HPDE6-E6E7 (cell line): Measurements from ENCODE around the gene TP53BP2.
"Not testable (repeated sequence)": the region's sequence is repeated elsewhere in the genome, so short reads cannot be mapped to it uniquely, and the experiment has no call there.

Source experiments
- DNase-seq: peaks from one replicate; pipeline ENCODE4 v3.0.0; 2011; ENCODE audit warnings: missing footprints; ENCODE audit errors: extremely low spot score

TP53BP2 gene

DNA sequence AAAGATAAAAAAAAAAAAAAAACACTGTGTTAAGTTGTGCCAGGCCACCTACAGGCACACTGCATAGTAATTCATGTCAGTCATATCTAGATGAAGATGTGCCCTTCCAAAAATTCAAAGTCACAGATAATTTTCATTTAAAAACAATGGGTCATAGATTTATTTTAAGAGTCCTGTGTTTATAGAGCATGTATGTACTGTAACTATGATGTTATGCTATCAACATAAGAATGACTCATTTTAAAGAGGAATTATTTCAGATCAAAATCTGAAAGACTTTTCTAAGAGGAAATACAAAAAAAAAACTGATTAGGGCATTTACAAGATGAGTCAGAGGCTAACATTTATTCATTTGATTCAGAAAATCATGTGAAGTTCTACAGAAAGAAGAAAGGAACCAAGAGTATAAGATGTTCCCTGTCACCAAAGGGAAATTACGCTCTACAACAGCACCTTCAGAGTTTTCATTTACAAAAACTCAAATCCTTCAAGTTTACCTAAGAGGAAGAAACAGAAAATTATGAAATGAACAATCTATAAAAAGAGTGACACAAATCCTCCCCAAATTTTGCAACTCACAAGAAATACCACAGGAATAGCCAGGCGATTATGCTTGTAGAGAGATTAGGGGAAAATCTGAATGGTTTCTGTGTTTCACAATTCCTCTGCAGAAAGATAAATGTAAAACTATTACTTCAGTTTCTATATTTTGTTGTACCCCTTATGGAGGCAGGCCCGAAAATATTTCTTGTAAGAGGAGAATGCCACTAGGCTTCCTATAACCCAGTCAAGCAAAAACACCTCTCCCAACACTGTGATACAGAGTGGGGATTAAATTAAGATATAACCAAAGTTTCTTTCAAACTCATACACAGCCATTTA is 13.8 kb downstream of the TP53BP2 start:
- no peak for DNase-seq

DNA sequence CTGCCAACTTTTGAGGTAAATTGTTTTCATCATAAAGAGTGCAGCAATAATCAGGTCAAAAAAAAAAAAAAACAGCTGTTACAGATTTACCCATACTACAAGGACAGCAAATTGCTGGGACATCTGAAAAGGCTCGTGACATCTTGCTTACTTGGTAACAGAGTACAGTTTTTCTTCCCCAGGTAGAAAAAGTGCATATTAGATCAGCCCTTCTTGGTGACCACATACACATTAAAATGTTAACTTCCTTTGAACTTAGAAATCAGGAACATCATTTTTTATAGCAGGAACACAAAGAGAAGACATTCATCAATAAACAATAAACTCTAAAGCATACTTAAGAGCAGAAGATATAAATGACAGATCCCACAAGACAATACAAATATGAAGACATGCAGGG is 16.1 kb downstream of the TP53BP2 start:
- no peak for DNase-seq

DNA sequence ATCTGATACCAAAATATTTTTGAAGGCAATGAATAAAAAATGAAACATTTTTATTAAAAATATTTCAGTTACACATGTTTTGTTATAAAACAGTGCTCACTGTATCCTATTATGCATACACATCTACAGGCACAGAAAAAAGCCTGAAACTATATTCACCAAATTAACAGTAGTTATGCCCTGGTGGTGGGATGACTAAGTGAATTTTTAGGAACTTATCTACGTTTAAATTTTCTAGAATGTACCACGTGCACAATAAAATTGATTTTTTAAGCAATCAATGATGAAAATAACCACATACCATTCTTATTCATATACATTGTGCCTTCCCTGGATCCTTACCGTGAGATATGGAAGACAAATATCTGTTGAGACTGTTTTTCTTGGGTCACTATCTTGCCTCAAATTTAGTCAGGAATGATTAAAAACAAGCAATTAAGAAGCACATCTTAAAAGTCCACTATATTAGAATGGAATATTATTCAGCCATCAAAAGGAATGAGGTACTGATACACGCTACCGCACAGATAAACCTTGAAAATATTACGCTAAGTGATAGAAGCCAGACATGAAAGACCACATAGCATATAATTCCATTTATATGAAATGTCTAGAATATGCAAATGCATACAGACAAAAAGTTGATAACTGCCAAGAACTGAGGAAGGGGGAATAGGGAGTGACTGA is 17.4 kb downstream of the TP53BP2 start:
- DNase-seq, result no peak

DNA sequence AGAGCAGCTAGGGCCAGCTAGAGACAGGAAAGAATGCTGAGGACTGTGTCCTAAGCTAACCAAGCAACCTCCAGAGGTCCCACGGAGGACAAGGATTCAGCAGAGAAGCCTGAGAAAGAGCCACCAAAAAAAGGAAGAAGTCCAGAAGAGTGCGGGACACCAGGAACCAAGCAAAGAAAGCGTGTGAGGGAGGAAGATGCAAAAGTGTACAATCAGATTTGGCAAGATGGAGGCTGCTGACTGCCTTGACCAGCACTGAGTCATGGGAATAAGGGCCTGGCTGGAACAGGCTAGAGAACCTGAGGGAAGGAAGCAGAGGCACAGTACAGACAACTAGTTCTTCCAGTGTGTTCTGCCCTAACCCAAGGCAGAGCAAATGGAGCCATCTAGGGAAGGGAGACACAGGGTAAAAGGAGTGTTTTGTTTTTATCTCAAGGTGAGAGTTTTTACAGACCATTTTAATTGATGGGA is 18.5 kb downstream of the TP53BP2 start:
- no peak for DNase-seq

DNA sequence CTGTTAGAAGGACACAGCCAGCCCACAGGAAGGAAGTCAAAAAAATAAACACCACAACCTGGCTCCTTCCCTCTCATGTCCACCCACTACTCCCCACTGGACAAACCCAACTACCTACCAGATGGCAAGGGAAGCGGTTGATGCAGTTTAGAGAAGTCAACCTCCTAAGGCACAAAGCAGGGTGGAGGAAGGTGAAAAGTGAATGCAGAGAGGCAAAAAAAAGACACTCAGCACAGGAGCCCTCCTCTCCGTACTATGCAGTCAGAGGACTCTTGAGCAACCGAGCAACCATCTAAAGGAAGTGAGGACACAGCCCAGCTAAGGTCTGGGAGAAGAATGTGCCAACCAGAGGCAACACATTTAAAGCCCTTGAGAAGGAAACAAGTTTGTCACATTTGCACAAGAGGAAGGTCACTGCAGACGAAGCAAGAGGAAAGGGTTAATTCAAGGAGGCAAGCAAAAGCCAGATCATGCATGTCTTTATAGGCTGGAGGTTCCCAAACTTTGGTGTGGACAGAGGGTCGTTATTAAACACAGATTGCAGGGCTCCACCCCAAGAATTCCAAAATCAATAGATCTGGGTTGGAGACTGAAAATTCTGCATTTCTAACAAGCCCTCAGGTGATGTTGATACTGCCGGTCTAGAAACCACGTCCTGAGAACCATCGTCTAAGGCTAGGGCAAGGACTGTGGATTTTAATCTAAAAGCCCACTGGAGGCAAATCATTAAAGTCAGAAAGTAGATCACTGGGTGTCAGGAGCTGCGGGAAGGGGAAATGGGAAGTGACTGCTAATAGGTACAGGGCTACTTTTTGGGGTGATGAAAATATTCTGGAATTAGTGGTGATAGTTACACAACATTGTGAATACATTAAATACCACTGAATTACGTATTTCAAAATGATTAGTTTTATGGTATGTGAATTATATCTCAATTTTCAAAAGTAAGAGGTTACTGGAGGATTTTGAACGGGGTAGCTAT is 19.7 kb downstream of the TP53BP2 start:
- DNase-seq, result no peak

GRCh38 chr1:223824712-223825111 is 21.0 kb downstream of the TP53BP2 start:
- no peak for DNase-seq

DNA sequence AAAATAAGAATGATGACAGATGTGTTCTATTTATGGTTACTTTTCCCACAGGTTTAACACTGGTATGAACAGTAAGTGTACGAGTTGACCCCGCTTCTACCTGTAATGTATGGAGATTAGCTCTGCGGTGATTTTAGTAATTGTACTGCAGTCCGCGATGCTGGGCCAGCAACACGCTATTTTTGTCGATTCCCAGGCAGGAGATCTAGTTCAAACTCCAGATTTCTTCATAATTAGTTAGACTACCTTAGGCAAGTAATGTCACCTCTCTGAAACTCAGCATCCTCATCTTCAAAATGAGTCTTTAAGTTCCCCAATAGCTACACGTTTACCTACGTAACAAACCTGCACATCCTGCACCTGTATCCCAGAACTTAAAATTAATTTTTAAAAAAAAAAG is 21.5 kb downstream of the TP53BP2 start:
- DNase-seq, result no peak

GRCh38 chr1:223820971-223821370 is 24.8 kb downstream of the TP53BP2 start:
- DNase-seq, result no peak

DNA sequence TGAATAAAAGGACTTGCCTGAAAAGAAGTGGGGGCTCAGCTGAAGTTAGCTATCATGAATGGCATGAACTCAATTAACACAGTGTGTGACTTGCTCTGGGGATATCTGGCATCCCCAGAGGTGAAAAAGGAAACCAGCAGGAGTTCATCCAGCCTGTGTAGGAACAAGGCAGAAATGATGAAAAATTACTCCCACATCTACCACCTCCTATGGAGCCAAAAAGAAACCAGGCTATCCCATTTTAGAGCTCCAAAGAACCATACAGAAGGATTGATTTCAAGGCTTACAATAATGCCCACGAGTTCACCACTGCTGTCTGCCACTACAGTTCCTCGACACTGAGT is 25.3 kb downstream of the TP53BP2 start:
- no peak for DNase-seq

- DNase-seq, result no peak
Observed at GRCh38 chr1:223819730-223820514, 25.8 kb downstream of the TP53BP2 start.

DNA sequence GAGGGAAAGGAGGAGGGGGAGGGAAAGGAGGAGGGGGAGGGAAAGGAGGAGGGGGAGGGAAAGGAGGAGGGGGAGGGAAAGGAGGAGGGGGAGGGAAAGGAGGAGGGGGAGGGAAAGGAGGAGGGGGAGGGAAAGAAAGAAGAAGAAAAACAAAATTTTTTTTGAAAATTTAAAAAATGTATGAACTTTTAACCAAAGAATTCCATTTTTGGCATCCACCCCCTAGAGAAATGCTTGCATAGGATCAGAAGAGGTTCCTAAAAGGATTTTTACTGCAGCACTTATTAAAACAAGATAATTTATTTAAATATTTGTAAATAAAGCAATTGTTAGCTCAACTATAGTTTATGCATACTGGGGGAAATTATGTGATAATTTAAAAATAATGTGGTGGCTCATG is 28.5 kb downstream of the TP53BP2 start:
- not testable (repeated sequence) for DNase-seq

GRCh38 chr1:223815865-223816264 is 29.9 kb downstream of the TP53BP2 start:
- DNase-seq, result peak; percentile 36

DNA sequence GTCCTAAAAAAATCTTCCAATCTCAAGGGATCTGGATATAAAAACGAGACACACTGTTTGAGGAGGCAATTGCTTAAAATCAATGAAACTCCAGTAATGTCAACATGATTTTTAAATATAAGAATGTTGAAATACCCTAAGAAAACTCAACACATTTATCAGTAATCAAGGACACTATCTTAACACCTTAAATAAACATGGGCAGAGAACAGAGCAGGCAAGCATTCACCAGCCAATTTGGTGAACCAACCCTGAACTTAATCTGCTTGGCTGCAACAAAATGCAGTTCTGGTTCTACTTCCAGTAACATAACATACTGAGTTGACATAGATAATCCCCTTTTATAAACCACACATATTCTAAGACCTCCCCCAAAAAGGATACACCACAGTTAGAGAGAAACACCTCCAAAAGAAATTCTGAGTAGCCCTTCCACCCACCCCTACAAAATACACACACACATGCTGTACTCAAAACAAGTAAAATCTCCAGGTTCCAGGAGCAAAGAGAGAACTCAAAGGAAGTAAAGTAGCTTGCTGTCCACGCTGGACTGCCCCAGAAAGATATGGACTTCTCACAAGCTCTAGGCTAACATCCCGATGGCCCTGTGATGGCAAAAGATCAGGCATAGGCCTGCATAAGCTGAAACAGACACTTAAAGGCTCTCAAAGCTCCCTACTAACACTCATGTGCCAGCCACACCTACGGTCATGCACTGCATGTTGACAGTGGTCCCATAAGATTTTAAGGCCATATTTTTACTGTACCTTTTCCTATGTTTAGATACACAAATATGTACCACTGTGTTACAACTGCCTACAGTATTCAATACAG is 30.5 kb downstream of the TP53BP2 start:
- no peak for DNase-seq

DNA sequence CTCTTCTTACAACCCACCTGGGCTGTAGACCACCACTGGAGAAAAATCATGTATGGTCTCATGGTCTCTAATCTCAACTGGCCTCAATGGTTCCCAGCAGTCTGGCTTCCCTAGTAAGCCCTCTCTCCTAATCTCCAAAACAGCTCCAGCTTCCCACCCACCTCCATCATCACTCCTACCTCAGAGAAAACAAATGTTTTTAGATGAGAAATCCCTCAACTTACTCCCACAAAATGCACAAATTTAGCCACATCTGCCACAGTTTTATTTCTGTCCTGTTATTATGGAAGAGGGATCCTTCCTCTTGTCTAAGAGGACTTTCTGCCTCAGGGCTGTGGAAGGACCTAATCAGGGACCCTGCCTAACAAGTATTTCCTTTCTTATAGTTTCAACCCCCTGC is 32.1 kb downstream of the TP53BP2 start:
- DNase-seq, result no peak

GRCh38 chr1:223811634-223812101 is 34.1 kb downstream of the TP53BP2 start:
- DNase-seq, result no peak

- DNase-seq, result no peak
Observed at GRCh38 chr1:223810586-223810985, 35.2 kb downstream of the TP53BP2 start.

- not testable (repeated sequence) for DNase-seq
Observed at GRCh38 chr1:223809905-223810304, 35.8 kb downstream of the TP53BP2 start.

- no peak for DNase-seq
Observed at GRCh38 chr1:223803211-223803610, 42.5 kb downstream of the TP53BP2 start.

DNA sequence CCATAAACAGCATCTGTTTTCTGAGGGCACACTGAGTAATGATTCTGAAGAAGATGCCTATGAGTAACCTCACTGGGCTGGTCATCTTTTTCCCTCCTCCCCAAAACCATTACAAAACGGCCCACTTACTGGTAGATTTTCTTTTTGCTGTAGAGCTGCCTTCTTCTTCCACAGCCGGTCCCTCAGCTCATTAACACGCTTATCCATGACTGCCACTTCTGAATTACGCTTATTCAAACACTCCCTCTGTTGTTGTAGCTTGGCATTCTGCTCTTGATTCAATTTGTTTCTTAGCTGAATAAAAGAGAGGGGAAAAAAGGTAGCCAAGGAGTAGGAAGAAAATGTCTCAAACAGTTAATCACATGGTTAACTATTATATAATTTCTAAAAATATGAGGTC is 43.1 kb downstream of the TP53BP2 start:
- DNase-seq, result no peak

DNA sequence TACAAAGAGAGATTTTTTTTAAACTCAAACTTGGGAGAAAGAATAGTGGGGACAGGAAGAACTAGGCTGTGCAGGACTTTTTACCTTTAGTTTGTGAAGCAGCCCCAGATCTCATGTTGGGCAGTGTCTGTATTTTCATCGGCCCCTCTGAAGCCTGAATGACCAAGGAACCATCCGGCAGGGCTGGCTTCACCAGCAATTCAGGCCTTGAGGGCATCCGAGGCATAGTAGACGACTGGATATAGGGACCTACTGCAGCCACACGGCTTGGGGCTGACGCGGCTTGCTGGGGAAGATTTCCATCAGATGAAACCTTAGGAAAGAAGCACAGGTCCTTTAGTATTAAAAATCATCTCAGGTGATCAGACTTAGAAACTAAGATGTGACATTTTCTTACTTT is 43.7 kb downstream of the TP53BP2 start:
- DNase-seq, result no peak
